ENCODE results near the gene RIPPLY2. TPM values are rescaled to one million over a fixed set of nuclear protein-coding genes. Genes with fewer than 3 reads are reported as not detected.

The RIPPLY2 gene
- total and polyA plus RNA-seq, 12 donors = 0.53 to 2.7 (median 0.83) TPM; not detected in 5

GRCh38 chr6:83870649-83871048 is 17.5 kb downstream of the RIPPLY2 start:
- H3K36me3 ChIP-seq (replicated peaks in 1 of 2) = no peaks in the 10 kb centered on the region
- TF ChIP-seq POLR2A (IDR thresholded peaks at IDR 0.05) (no peak), CTCF (IDR thresholded peaks at IDR 0.05) (no peak)

GRCh38 chr6:83872386-83873118 is 19.4 kb downstream of the RIPPLY2 start:
- Histone ChIP-seq H3K4me1 (replicated peaks in 1 of 2) (no peaks in the 10 kb centered on the region), H3K36me3 (replicated peaks in 1 of 2) (no peaks in the 10 kb centered on the region), H3K9me3 (replicated peaks in 1 of 3) (no peaks in the 10 kb centered on the region), H3K27me3 (no peaks in the 10 kb centered on the region), H3K27ac (no peak overlapping the region), H3K4me3 (no peak overlapping the region)
- intact Hi-C loops (cut with DNase I) = no loop called here
- 87 to 92% (median 89%) methylated on average over 3 of the region's 3 CpGs for WGBS, 4 donors
- TF ChIP-seq CTCF (IDR thresholded peaks at IDR 0.05) (no peak), POLR2A (IDR thresholded peaks at IDR 0.05) (no peak)
- no peak for DNase-seq

More at GRCh38 chr6:83870649-83871048, 17.5 kb downstream of the RIPPLY2 start:
- H3K9me3 ChIP-seq (replicated peaks in 1 of 3) = no peaks in the 10 kb centered on the region
- no peak overlapping the region for H3K4me3 ChIP-seq
- no peak overlapping the region for H3K27ac ChIP-seq
- DNase-seq = no peak
- H3K27me3 ChIP-seq = no peaks in the 10 kb centered on the region
- intact Hi-C loops (cut with DNase I) = no loop called here
- 91 to 96% (median 94%) methylated on average over 4 of the region's 4 CpGs for WGBS, 4 donors
- no peaks in the 10 kb centered on the region for H3K4me1 ChIP-seq (replicated peaks in 1 of 2)

- H3K9me3 ChIP-seq (replicated peaks in 1 of 3) = no peaks in the 10 kb centered on the region
- DNase-seq = no peak
- no peaks in the 10 kb centered on the region for H3K36me3 ChIP-seq (replicated peaks in 1 of 2)
- H3K27ac ChIP-seq = no peak overlapping the region
- H3K27me3 ChIP-seq = no peaks in the 10 kb centered on the region
- TF ChIP-seq CTCF (IDR thresholded peaks at IDR 0.05) (no peak), POLR2A (IDR thresholded peaks at IDR 0.05) (no peak)
- no peaks in the 10 kb centered on the region for H3K4me1 ChIP-seq (replicated peaks in 1 of 2)
- intact Hi-C loops (cut with DNase I) = no loop called here
- no peak overlapping the region for H3K4me3 ChIP-seq
These were observed 20.7 kb downstream of the RIPPLY2 start for GRCh38 chr6:83873869-83874268.

GRCh38 chr6:83875843-83876242 is 22.7 kb downstream of the RIPPLY2 start:
- Histone ChIP-seq H3K4me1 (replicated peaks in 1 of 2) (peaks cover 0 to 10% of the 10 kb centered on the region in 2 donors), H3K4me3 (no peak overlapping the region), H3K27ac (no peak overlapping the region), H3K9me3 (replicated peaks in 1 of 3) (no peaks in the 10 kb centered on the region), H3K27me3 (no peaks in the 10 kb centered on the region), H3K36me3 (replicated peaks in 1 of 2) (no peaks in the 10 kb centered on the region)
- WGBS, 4 donors = 88 to 93% (median 89%) methylated on average over 6 of the region's 6 CpGs
- intact Hi-C loops (cut with DNase I) = no loop called here
- TF ChIP-seq CTCF (IDR thresholded peaks at IDR 0.05) (no peak), POLR2A (IDR thresholded peaks at IDR 0.05) (no peak)
- DNase-seq = no peak

Data from adrenal gland (tissue), 12 donors.